ENCODE data around the gene CCDC73. TPM values are rescaled to one million over a fixed set of nuclear protein-coding genes. Genes with fewer than 3 reads are reported as not detected.

The CCDC73 gene
- total RNA-seq, 1 experiment from 2014 or later = 0.04 TPM

DNA sequence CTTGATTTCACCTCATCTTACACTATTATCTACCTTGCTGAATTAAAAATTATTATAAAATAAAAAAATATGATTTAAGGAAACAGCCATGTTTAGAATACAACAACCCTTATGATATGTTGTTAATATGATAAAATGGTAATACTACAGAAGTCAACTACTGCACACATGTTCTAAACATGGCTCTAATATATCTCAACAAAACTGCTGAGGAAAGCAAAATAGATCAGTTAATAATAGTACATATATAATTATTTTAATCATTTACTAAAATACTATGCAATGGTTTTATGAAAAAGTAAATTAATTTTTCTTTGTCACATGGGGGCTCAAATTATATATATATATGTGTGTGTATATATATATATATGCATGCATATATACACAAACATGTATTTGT is 153.1 kb downstream of the CCDC73 start:
- no peak overlapping the region for H3K56ac ChIP-seq (ENCODE audit: insufficient read length, low read depth, low read length)
- no peaks in the 10 kb centered on the region for H3K4me1 ChIP-seq (ENCODE audit: insufficient read depth, low read length)
- no peak for DNase-seq
- no peak overlapping the region for H2BK20ac ChIP-seq (ENCODE audit: low read depth, low read length, poor library complexity, severe bottlenecking)
- no peaks in the 10 kb centered on the region for H4K20me1 ChIP-seq (ENCODE audit: control insufficient read depth, insufficient read depth, insufficient read length)
- H2BK15ac ChIP-seq (ENCODE audit: low read depth, low read length) = no peak overlapping the region
- H3K27me3 ChIP-seq (ENCODE audit: insufficient read depth, low read length) = no peaks in the 10 kb centered on the region
- H2BK5ac ChIP-seq (ENCODE audit: insufficient read length, low read length) = no peak overlapping the region
- no peaks in the 10 kb centered on the region for H3K23me2 ChIP-seq (ENCODE audit: insufficient read length, low read depth, low read length, poor library complexity, severe bottlenecking)
- H4K5ac ChIP-seq (ENCODE audit: insufficient read length, low read depth, low read length) = no peak overlapping the region
- H2BK120ac ChIP-seq (ENCODE audit: low read depth, low read length, poor library complexity, severe bottlenecking) = no peak overlapping the region
- no peak overlapping the region for H3T11ph ChIP-seq (ENCODE audit: low read length)
- TF ChIP-seq, protein P1, sequence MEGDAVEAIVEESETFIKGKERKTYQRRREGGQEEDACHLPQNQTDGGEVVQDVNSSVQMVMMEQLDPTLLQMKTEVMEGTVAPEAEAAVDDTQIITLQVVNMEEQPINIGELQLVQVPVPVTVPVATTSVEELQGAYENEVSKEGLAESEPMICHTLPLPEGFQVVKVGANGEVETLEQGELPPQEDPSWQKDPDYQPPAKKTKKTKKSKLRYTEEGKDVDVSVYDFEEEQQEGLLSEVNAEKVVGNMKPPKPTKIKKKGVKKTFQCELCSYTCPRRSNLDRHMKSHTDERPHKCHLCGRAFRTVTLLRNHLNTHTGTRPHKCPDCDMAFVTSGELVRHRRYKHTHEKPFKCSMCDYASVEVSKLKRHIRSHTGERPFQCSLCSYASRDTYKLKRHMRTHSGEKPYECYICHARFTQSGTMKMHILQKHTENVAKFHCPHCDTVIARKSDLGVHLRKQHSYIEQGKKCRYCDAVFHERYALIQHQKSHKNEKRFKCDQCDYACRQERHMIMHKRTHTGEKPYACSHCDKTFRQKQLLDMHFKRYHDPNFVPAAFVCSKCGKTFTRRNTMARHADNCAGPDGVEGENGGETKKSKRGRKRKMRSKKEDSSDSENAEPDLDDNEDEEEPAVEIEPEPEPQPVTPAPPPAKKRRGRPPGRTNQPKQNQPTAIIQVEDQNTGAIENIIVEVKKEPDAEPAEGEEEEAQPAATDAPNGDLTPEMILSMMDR (conservative IDR thresholded peaks at IDR 0.05) = no peak
- no peak overlapping the region for H2AFZ ChIP-seq (ENCODE audit: low read length)
- no peak overlapping the region for H4K91ac ChIP-seq (ENCODE audit: insufficient read length, low read depth, low read length)
- no peak overlapping the region for H2BK12ac ChIP-seq (ENCODE audit: insufficient read length, low read depth, low read length)
- no peak overlapping the region for H3K27ac ChIP-seq (ENCODE audit: insufficient read length, low read depth, low read length)
- Mint-ChIP-seq H3K36me3 (ENCODE audit: insufficient read depth in 1 of 3, low read depth in 3 of 3) (no peaks in the 10 kb centered on the region), H3K4me1 (no peaks in the 10 kb centered on the region), H3K9me3 (no peaks in the 10 kb centered on the region), H3K4me3 (no peak overlapping the region), H3K27ac (no peak overlapping the region), H3K27me3 (ENCODE audit: low read depth) (no peaks in the 10 kb centered on the region; the same call in 1 of the 2 replicates)
- H3K9ac ChIP-seq (ENCODE audit: extremely low read depth, insufficient read length, low read length) = no peak overlapping the region
- H3K9me3 ChIP-seq (ENCODE audit: control insufficient read depth, low read depth, low read length) = no peaks in the 10 kb centered on the region
- no peak overlapping the region for H4K8ac ChIP-seq (replicated peaks; ENCODE audit: insufficient read length, low read depth, low read length)
- no peak overlapping the region for H3K23ac ChIP-seq (ENCODE audit: insufficient read length, low read depth, low read length)
- H3K79me1 ChIP-seq (ENCODE audit: insufficient read depth, low read depth, low read length, poor library complexity, severe bottlenecking) = no peaks in the 10 kb centered on the region
- no peak overlapping the region for H3K14ac ChIP-seq (ENCODE audit: insufficient read depth, low read length)
- no peak overlapping the region for H3K4me2 ChIP-seq (ENCODE audit: insufficient read depth, insufficient read length, low read length)
- no peaks in the 10 kb centered on the region for H3K79me2 ChIP-seq (ENCODE audit: insufficient read depth, low read length)
- H3K4ac ChIP-seq (ENCODE audit: low read depth, low read length) = no peak overlapping the region
- H2AK5ac ChIP-seq (ENCODE audit: insufficient read length, low read length) = no peak overlapping the region
- no peak overlapping the region for H3K18ac ChIP-seq (ENCODE audit: insufficient read length, low read depth, low read length)
